Type B pancreatic cell (in vitro differentiated cells): ENCODE results near the gene PDCD10. TPM values are rescaled to one million over a fixed set of nuclear protein-coding genes. Genes with fewer than 3 reads are reported as not detected.

Source experiments
- DNase-seq: peaks from one replicate; pipeline ENCODE4 v3.0.0; 2021; ENCODE audit warnings: mixed read lengths; ENCODE audit not compliant: unreplicated experiment; ENCODE audit errors: extremely low spot score
- H3K27ac Mint-ChIP-seq: 2 replicates; pipeline ENCODE4 v1.8.0; 2021; ENCODE audit warnings: mild to moderate bottlenecking, mixed read lengths
- H3K27me3 Mint-ChIP-seq: 2 replicates; pipeline ENCODE4 v1.8.0; 2021; ENCODE audit warnings: mixed read lengths
- H3K36me3 Mint-ChIP-seq: 2 replicates; pipeline ENCODE4 v1.8.0; 2021; ENCODE audit warnings: mixed read lengths
- H3K4me1 Mint-ChIP-seq: one replicate; pipeline ENCODE4 v1.8.0; 2021; ENCODE audit warnings: mixed read lengths; ENCODE audit not compliant: unreplicated experiment
- H3K4me3 Mint-ChIP-seq: 2 replicates; pipeline ENCODE4 v1.8.0; 2021; ENCODE audit warnings: mild to moderate bottlenecking, mixed read lengths
- H3K9me3 Mint-ChIP-seq: 2 replicates; pipeline ENCODE4 v1.8.0; 2021; ENCODE audit warnings: mixed read lengths
- CTCF ChIP-seq: fragments of 200-600 bp; sonication (generic); conservative IDR thresholded peaks from 2 replicates; pipeline ENCODE4 v1.5.0; 2021; ENCODE audit warnings: antibody characterized with exemption, mild to moderate bottlenecking
- total RNA-seq: library from RNA; stranded (reverse); gene quantifications from 2 replicates; pipeline ENCODE4 v1.2.1, GENCODE V29; 2021; ENCODE audit warnings: low replicate concordance

PDCD10 gene
- total RNA-seq, 1 donor from 2014 or later: 43.3 TPM

GRCh38 chr3:167700926-167701325 lies 33.8 kb downstream of the PDCD10 start:
- Mint-ChIP-seq H3K27ac (no peak overlapping the region), H3K9me3 (no peaks in the 10 kb centered on the region), H3K27me3 (no peaks in the 10 kb centered on the region), H3K36me3 (peaks cover 19% of the 10 kb centered on the region), H3K4me3 (no peak overlapping the region), H3K4me1 (peaks cover 2% of the 10 kb centered on the region)
- DNase-seq: no peak
- TF ChIP-seq CTCF: no peak

GRCh38 chr3:167700046-167700445 lies 34.6 kb downstream of the PDCD10 start:
- Mint-ChIP-seq H3K27me3 (no peaks in the 10 kb centered on the region), H3K9me3 (no peaks in the 10 kb centered on the region), H3K4me1 (no peaks in the 10 kb centered on the region), H3K36me3 (peaks cover 17% of the 10 kb centered on the region), H3K4me3 (no peak overlapping the region), H3K27ac (no peak overlapping the region)
- no peak for TF ChIP-seq CTCF
- no peak for DNase-seq

- H3K9me3 Mint-ChIP-seq: no peaks in the 10 kb centered on the region
- H3K36me3 Mint-ChIP-seq: peaks cover 16% of the 10 kb centered on the region
- H3K4me1 Mint-ChIP-seq: no peaks in the 10 kb centered on the region
- H3K4me3 Mint-ChIP-seq: no peak overlapping the region
- no peak for TF ChIP-seq CTCF
- H3K27ac Mint-ChIP-seq: no peak overlapping the region
- H3K27me3 Mint-ChIP-seq: no peaks in the 10 kb centered on the region
- DNase-seq: no peak
Measured at GRCh38 chr3:167694121-167694520, 40.6 kb downstream of the PDCD10 start.

- H3K27me3 Mint-ChIP-seq: no peaks in the 10 kb centered on the region
- H3K36me3 Mint-ChIP-seq: peaks cover 13% of the 10 kb centered on the region
- H3K4me1 Mint-ChIP-seq: no peaks in the 10 kb centered on the region
- H3K4me3 Mint-ChIP-seq: no peak overlapping the region
- no peak overlapping the region for H3K27ac Mint-ChIP-seq
- no peak for TF ChIP-seq CTCF
- DNase-seq: no peak
- no peaks in the 10 kb centered on the region for H3K9me3 Mint-ChIP-seq
Measured at GRCh38 chr3:167691366-167691765, 43.3 kb downstream of the PDCD10 start.

GRCh38 chr3:167684388-167684993 lies 50.2 kb downstream of the PDCD10 start:
- Mint-ChIP-seq H3K27me3 (no peaks in the 10 kb centered on the region), H3K36me3 (peaks cover 9% of the 10 kb centered on the region), H3K27ac (no peak overlapping the region), H3K4me1 (no peaks in the 10 kb centered on the region), H3K4me3 (no peak overlapping the region), H3K9me3 (no peaks in the 10 kb centered on the region)
- peak; percentile 90 for TF ChIP-seq CTCF
- no peak for DNase-seq

- Mint-ChIP-seq H3K27ac (no peak overlapping the region), H3K4me1 (no peaks in the 10 kb centered on the region), H3K4me3 (no peak overlapping the region), H3K9me3 (peaks cover 5% of the 10 kb centered on the region), H3K36me3 (peaks cover 36% of the 10 kb centered on the region), H3K27me3 (no peaks in the 10 kb centered on the region)
- DNase-seq: no peak
- no peak for TF ChIP-seq CTCF
Measured at GRCh38 chr3:167679526-167679925, 55.2 kb downstream of the PDCD10 start.
